GM12878 (cell line): ENCODE data around the gene CBY3. TPM values are rescaled to one million over a fixed set of nuclear protein-coding genes. Genes with fewer than 3 reads are reported as not detected.
A peak's percentile ranks its signal among the peaks of the same experiment; 100 is the strongest.

Experiments used
- BCLAF1 ChIP-seq: fragments of 450-650 bp; IDR thresholded peaks from 2 replicates; pipeline ENCODE4 v1.6.1; 2017; ENCODE audit warnings: antibody characterized with exemption, mild to moderate bottlenecking, moderate library complexity
- BHLHE40 ChIP-seq, 2 experiments: fragments of 450-650 bp in 1 of 2; IDR thresholded peaks; 2 replicates each; pipeline ENCODE4 v1.6.1; 2011 to 2017; ENCODE audit warnings: low read depth in 2 of 2, borderline replicate concordance in 1 of 2, improper control_type of control experiment in 1 of 2, low read length in 1 of 2, mild to moderate bottlenecking in 1 of 2
- CBFB ChIP-seq: IDR thresholded peaks from 2 replicates; pipeline ENCODE4 v1.6.1; 2016; ENCODE audit warnings: antibody characterized with exemption, low read depth
- EED ChIP-seq: sonication (generic); IDR thresholded peaks from 2 replicates; pipeline ENCODE4 v1.6.1; 2016; ENCODE audit warnings: antibody characterized with exemption, low read depth
- GABPA ChIP-seq: IDR thresholded peaks from 2 replicates; pipeline ENCODE4 v1.6.1; 2014; ENCODE audit warnings: antibody characterized with exemption, low read depth, mild to moderate bottlenecking, inconsistent platforms
- HCFC1 ChIP-seq: fragments of 150-350 bp; IDR thresholded peaks from 2 replicates; pipeline ENCODE4 v1.6.1; 2014; ENCODE audit warnings: low read length
- HDGF ChIP-seq: fragments of 450-650 bp; IDR thresholded peaks from 2 replicates; pipeline ENCODE4 v1.6.1; 2016; ENCODE audit warnings: antibody characterized with exemption
- IKZF1 ChIP-seq: fragments of 450-650 bp; conservative IDR thresholded peaks from 2 replicates; pipeline ENCODE4 v1.6.1; 2017; ENCODE audit warnings: antibody characterized with exemption, mild to moderate bottlenecking
- MTA2 ChIP-seq: fragments of 450-650 bp; IDR thresholded peaks from 2 replicates; pipeline ENCODE4 v1.6.1; 2016; ENCODE audit warnings: low read depth, mild to moderate bottlenecking, moderate library complexity
- MXI1 ChIP-seq: fragments of 150-350 bp; IDR thresholded peaks from 2 replicates; pipeline ENCODE4 v1.6.1; 2011; ENCODE audit warnings: low read depth, mild to moderate bottlenecking, inconsistent platforms, low read length, improper control_type of control experiment
- PKNOX1 ChIP-seq: fragments of 450-650 bp; IDR thresholded peaks from 2 replicates; pipeline ENCODE4 v1.6.1; 2016; ENCODE audit warnings: mild to moderate bottlenecking
- POU2F2 ChIP-seq: IDR thresholded peaks from 3 replicates; pipeline ENCODE4 v1.6.1; 2011; ENCODE audit warnings: low read depth, mild to moderate bottlenecking, low read length, borderline replicate concordance
- SMARCA5 ChIP-seq: fragments of 450-650 bp; IDR thresholded peaks from 2 replicates; pipeline ENCODE4 v1.6.1; 2017; ENCODE audit warnings: mild to moderate bottlenecking
- SP1 ChIP-seq: IDR thresholded peaks from one replicate; pipeline ENCODE4 v1.6.1; 2011; ENCODE audit warnings: low read depth, low read length
- ZNF687 ChIP-seq: fragments of 450-650 bp; IDR thresholded peaks from 2 replicates; pipeline ENCODE4 v1.6.1; 2017; ENCODE audit warnings: mild to moderate bottlenecking, moderate library complexity
- polyA plus RNA-seq, 11 experiments: library from polyadenylated mRNA; depleted of rRNA in 4 of 11; unstranded in 6 of 11; stranded (reverse) in 5 of 11; fragments of >200 nt; fragmentation: Nextera tagmentation in 4 of 11; fragmentation: Illumina TruSeq in 1 of 11; extraction: Ambion mirVana in 4 of 11; extraction: Trizol in 1 of 11; gene quantifications; 1 replicate in 1 of 11; 2 replicates in 10 of 11; pipeline versions ENCODE4 v1.2.1 to v1.2.3, GENCODE V29; 2011 to 2016; ENCODE audit warnings: inconsistent platforms in 2 of 11, missing spikeins in 2 of 11, low read depth in 1 of 11
- total RNA-seq, 4 experiments: library from RNA; depleted of rRNA in 3 of 4; stranded (reverse); fragments of >200 nt in 3 of 4; fragmentation: Illumina TruSeq in 1 of 4; extraction: Trizol in 1 of 4; gene quantifications; 2 replicates each; pipeline versions ENCODE4 v1.2.1 to v1.2.3, GENCODE V29; 2013 to 2021
- TF ChIP-seq, protein P1 (sequence below): fragments of 450-650 bp; IDR thresholded peaks from 2 replicates; pipeline ENCODE4 v1.6.1; 2017; ENCODE audit warnings: mild to moderate bottlenecking, low read depth, inconsistent platforms; ENCODE audit not compliant: poor library complexity, severe bottlenecking

Gene CBY3
- total and polyA plus RNA-seq, 10 of the 15 experiments (the other 5 are each of a cell fraction or from before 2014, with no cell fraction given): 0.10 to 1.2 (median 0.47) TPM; not detected in 5

DNA sequence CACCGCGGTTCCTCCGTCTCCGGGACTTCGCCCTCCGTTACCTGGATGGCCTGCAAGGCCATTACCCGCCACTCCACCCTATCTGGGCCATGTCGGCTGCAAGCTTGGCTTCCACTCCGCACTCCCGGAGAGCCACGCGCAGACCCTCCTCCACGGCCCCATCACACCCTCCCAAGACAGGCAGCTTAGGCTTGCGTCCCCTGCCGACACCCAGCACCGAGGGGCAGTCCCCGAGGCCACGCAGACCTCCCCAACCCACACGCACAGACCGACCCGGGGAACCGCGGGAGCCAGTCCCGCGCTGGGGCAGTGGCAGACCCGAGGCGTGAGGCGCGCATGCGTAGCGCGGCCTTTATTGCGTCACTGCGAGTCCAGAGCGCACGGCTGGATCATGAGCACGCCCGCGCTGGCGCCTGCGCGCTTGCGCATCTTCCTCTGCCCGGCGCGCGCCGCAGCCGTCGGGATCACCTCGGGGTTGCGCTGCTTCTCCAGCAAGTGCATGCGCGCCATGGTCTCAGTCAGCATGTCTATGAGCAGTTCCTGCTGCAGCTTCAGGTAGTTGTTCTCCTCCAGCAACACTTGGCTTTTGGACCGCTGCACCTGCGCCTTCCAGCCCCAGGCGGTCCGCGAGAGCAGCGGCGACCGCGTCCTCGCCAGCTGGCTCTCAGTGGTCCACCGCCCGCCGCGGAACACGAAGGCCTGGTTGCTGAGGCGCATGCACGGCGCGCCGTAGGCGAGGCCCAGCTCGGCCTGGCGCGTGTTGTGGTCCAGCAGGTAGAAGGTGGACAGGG is 2.4 kb downstream of the CBY3 start (continued):
- TF ChIP-seq HDGF (peak; percentile 73), MXI1 (peak; percentile 74; the same call in 1 of the 2 replicates), MTA2 (peak; percentile 8; the same call in 1 of the 2 replicates), SP1 (peak; percentile 47), EED (no peak), POU2F2 (peak; percentile 57; the same call in 1 of the 3 replicates), IKZF1 (peak; percentile 97), PKNOX1 (no peak), CBFB (peak; percentile 54; the same call in 1 of the 2 replicates), SMARCA5 (no peak), HCFC1 (peak; percentile 43), BCLAF1 (no peak), ZNF687 (no peak; the same call in 1 of the 2 replicates), BHLHE40 (IDR thresholded peaks at IDR 0.05; ENCODE audit: borderline replicate concordance in 1 of 2, low read depth in 2 of 2, low read length in 1 of 2) (peak in 1 of 2 experiments; percentile 85; a peak in 2 of 4 replicates), GABPA (no peak)
- TF ChIP-seq, protein P1, sequence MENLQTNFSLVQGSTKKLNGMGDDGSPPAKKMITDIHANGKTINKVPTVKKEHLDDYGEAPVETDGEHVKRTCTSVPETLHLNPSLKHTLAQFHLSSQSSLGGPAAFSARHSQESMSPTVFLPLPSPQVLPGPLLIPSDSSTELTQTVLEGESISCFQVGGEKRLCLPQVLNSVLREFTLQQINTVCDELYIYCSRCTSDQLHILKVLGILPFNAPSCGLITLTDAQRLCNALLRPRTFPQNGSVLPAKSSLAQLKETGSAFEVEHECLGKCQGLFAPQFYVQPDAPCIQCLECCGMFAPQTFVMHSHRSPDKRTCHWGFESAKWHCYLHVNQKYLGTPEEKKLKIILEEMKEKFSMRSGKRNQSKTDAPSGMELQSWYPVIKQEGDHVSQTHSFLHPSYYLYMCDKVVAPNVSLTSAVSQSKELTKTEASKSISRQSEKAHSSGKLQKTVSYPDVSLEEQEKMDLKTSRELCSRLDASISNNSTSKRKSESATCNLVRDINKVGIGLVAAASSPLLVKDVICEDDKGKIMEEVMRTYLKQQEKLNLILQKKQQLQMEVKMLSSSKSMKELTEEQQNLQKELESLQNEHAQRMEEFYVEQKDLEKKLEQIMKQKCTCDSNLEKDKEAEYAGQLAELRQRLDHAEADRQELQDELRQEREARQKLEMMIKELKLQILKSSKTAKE: no peak
